ENCODE measurements around the gene CNTNAP2. TPM values are rescaled to one million over a fixed set of nuclear protein-coding genes. Genes with fewer than 3 reads are reported as not detected.

Gene CNTNAP2
- total RNA-seq, 1 experiment from 2014 or later = 42.5 TPM

DNA sequence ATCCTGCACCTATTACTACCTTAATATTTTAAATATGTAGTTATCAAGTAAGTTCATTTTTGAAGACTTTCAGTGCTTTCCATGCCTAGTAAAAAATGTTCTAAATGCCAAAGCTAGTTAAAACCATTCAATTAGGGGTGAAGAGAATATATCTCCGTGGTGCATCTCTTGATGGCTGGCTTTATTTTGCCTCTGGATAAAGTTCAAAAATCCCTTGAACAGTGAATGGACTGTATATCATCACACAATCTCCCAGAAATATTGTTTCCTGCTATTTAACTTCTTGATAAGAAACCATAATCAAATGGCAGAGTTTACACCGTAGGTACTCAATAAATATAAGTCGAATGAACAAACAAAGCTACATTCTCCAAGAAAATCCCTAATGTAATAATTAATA is 1360.9 kb downstream of the CNTNAP2 start:
- Mint-ChIP-seq H3K27ac (ENCODE audit: unreplicated experiment) (no peak overlapping the region), H3K4me3 (ENCODE audit: unreplicated experiment) (no peak overlapping the region), H3K4me1 (ENCODE audit: low read depth, unreplicated experiment) (peaks cover 8% of the 10 kb centered on the region), H3K27me3 (ENCODE audit: insufficient read depth, unreplicated experiment) (no peaks in the 10 kb centered on the region), H3K9me3 (ENCODE audit: unreplicated experiment) (peaks cover 19% of the 10 kb centered on the region), H3K36me3 (ENCODE audit: insufficient read depth, unreplicated experiment) (peaks cover 5% of the 10 kb centered on the region)
- CTCF ChIA-PET = no interaction called here
- DNase-seq = no peak
- TF ChIP-seq, protein P1, sequence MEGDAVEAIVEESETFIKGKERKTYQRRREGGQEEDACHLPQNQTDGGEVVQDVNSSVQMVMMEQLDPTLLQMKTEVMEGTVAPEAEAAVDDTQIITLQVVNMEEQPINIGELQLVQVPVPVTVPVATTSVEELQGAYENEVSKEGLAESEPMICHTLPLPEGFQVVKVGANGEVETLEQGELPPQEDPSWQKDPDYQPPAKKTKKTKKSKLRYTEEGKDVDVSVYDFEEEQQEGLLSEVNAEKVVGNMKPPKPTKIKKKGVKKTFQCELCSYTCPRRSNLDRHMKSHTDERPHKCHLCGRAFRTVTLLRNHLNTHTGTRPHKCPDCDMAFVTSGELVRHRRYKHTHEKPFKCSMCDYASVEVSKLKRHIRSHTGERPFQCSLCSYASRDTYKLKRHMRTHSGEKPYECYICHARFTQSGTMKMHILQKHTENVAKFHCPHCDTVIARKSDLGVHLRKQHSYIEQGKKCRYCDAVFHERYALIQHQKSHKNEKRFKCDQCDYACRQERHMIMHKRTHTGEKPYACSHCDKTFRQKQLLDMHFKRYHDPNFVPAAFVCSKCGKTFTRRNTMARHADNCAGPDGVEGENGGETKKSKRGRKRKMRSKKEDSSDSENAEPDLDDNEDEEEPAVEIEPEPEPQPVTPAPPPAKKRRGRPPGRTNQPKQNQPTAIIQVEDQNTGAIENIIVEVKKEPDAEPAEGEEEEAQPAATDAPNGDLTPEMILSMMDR (IDR thresholded peaks at IDR 0.05; ENCODE audit: insufficient read depth in 1 of 2, low read depth in 1 of 2, low read length in 1 of 2, severe bottlenecking in 1 of 2, unreplicated experiment in 1 of 2) = no peak
- intact Hi-C loops (cut with micrococcal nuclease; ENCODE audit: unreplicated experiment) = no loop called here
- no TSS peak for BruUV-seq (replicated peaks)
- Histone ChIP-seq H3K27me3 (replicated peaks; ENCODE audit: control insufficient read depth, insufficient read depth, low read length) (no peaks in the 10 kb centered on the region), H3K4me3 (ENCODE audit: low read depth, low read length) (no peak overlapping the region), H3K9me3 (no peaks in the 10 kb centered on the region), H3K36me3 (ENCODE audit: control insufficient read depth, insufficient read depth, low read length) (no peaks in the 10 kb centered on the region), H3K4me1 (peaks cover 7% of the 10 kb centered on the region)
- POLR2A ChIA-PET = no interaction called here

DNA sequence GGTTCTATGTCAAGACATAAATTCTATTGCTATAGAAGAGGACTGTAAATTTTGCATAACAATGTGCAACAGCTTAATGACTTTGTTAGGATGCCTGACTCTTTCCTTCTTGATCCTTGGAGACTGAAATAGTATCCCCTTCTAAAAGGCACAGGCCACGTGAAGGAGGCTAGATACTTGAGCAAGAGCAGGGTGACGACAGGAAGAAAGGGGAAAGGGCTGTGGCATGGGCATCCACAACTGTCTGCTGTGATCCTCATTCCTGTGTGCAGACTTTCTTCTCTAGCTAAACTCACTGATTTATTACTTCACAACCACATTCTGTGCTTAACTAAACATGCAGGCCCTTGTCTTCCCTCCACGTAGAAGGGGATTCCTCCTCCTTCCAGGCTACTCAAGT is 1362.2 kb downstream of the CNTNAP2 start:
- ChIA-PET CTCF (no interaction called here), POLR2A (no interaction called here)
- Mint-ChIP-seq H3K4me1 (ENCODE audit: low read depth, unreplicated experiment) (peaks cover 4% of the 10 kb centered on the region), H3K27me3 (ENCODE audit: insufficient read depth, unreplicated experiment) (no peaks in the 10 kb centered on the region), H3K27ac (ENCODE audit: unreplicated experiment) (no peak overlapping the region), H3K9me3 (ENCODE audit: unreplicated experiment) (peaks cover 10% of the 10 kb centered on the region), H3K36me3 (ENCODE audit: insufficient read depth, unreplicated experiment) (no peaks in the 10 kb centered on the region), H3K4me3 (ENCODE audit: unreplicated experiment) (no peak overlapping the region)
- intact Hi-C loops (cut with micrococcal nuclease; ENCODE audit: unreplicated experiment) = no loop called here
- H3K36me3 ChIP-seq (ENCODE audit: control insufficient read depth, insufficient read depth, low read length) = no peaks in the 10 kb centered on the region
- no TSS peak for BruUV-seq (replicated peaks)
- no peaks in the 10 kb centered on the region for H3K27me3 ChIP-seq (replicated peaks; ENCODE audit: control insufficient read depth, insufficient read depth, low read length)
- no peaks in the 10 kb centered on the region for H3K9me3 ChIP-seq
- DNase-seq = no peak
- no peak overlapping the region for H3K4me3 ChIP-seq (ENCODE audit: low read depth, low read length)
- TF ChIP-seq, protein P1 (IDR thresholded peaks at IDR 0.05; ENCODE audit: insufficient read depth in 1 of 2, low read depth in 1 of 2, low read length in 1 of 2, severe bottlenecking in 1 of 2, unreplicated experiment in 1 of 2) = no peak
- no peaks in the 10 kb centered on the region for H3K4me1 ChIP-seq

DNA sequence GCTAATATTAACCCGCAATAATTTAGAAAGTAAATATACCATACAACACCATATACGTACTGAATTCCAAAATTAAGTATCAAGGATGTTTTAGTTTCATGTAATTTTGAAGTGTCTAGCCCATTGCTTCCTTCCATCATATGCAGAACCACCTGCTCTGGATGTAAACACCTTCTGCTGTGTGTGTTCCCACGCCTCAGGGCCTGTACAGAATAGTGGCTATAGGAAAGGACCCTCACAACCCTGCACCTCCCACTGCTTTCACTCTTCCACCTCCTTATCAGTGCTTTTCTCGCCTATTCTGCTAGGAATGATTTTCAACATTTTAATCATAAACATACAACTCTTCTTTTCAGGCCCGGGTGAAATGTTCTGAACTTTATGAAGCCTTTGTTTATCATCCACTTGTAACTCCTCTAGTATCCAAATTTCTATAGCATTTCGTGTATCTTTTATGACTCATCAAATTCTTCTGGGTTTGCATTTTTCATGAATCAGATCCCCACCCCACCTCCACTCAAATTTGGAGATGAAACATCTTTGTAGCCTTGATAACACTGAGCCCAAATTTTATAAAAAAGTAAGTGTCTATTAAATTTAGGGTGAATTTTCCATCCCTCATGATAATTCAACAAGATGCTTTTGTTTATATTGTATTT is 1367.2 kb downstream of the CNTNAP2 start:
- no TSS peak for BruUV-seq (replicated peaks)
- H3K27ac Mint-ChIP-seq (ENCODE audit: unreplicated experiment) = no peak overlapping the region
- intact Hi-C loops (cut with micrococcal nuclease; ENCODE audit: unreplicated experiment) = no loop called here
- H3K4me3 Mint-ChIP-seq (ENCODE audit: unreplicated experiment) = no peak overlapping the region
- CTCF ChIA-PET = no interaction called here
- H3K27me3 Mint-ChIP-seq (ENCODE audit: insufficient read depth, unreplicated experiment) = no peaks in the 10 kb centered on the region
- H3K36me3 Mint-ChIP-seq (ENCODE audit: insufficient read depth, unreplicated experiment) = no peaks in the 10 kb centered on the region
- Histone ChIP-seq H3K27me3 (replicated peaks; ENCODE audit: control insufficient read depth, insufficient read depth, low read length) (no peaks in the 10 kb centered on the region), H3K4me3 (ENCODE audit: low read depth, low read length) (no peak overlapping the region), H3K9me3 (no peaks in the 10 kb centered on the region), H3K4me1 (no peaks in the 10 kb centered on the region), H3K36me3 (ENCODE audit: control insufficient read depth, insufficient read depth, low read length) (no peaks in the 10 kb centered on the region)
- no peak for DNase-seq
- TF ChIP-seq, protein P1 (IDR thresholded peaks at IDR 0.05; ENCODE audit: insufficient read depth in 1 of 2, low read depth in 1 of 2, low read length in 1 of 2, severe bottlenecking in 1 of 2, unreplicated experiment in 1 of 2) = no peak
- peaks cover 11% of the 10 kb centered on the region for H3K4me1 Mint-ChIP-seq (ENCODE audit: low read depth, unreplicated experiment)
- H3K9me3 Mint-ChIP-seq (ENCODE audit: unreplicated experiment) = no peaks in the 10 kb centered on the region
- POLR2A ChIA-PET = no interaction called here

Data from Caco-2 (cell line).